K562 treated with DMSO at 1 percent for 12 hours (cell line): Measurements from ENCODE around the gene SPINK2. TPM values are rescaled to one million over a fixed set of nuclear protein-coding genes. Genes with fewer than 3 reads are reported as not detected.

Source experiments
- total RNA-seq: library from RNA; unstranded; fragments of 300-600 nt; gene quantifications from 2 replicates; pipeline ENCODE4 v1.2.3, GENCODE V29; 2022; ENCODE audit not compliant: insufficient read depth

SPINK2 gene
- not detected in 2 replicates for total RNA-seq

GRCh38 chr4:56821381-56822243, at the start of gene SPINK2:
Gene SPINK2, minus strand, starts transcription at chr4:56821701. Its CDS starts 39 bp downstream, at chr4:56821662.

Other genes starting within 250 kb of the SPINK2 start
- not detected in 2 replicates for gene HOPX, start 140.4 kb downstream of the SPINK2 start, total RNA-seq
- gene REST, start 86.2 kb upstream of the SPINK2 start, total RNA-seq: 2.4 and 11.5 TPM in 2 replicates
- 24.4 and 32.8 TPM in 2 replicates for gene NOA1, start 155.9 kb upstream of the SPINK2 start, total RNA-seq
- 43.7 and 85.4 TPM in 2 replicates for gene POLR2B, start 157.2 kb upstream of the SPINK2 start, total RNA-seq